GM18873 (cell line): ENCODE data around the gene TNPO3.
"Not testable (repeated sequence)": the region's sequence is repeated elsewhere in the genome, so short reads cannot be mapped to it uniquely, and the experiment has no call there.

Source experiments
- ATAC-seq: cut with Tn5 transposase; IDR thresholded peaks from one replicate; pipeline ENCODE4 v1.9.1; 2021; ENCODE audit warnings: mild to moderate bottlenecking, moderate library complexity, moderate number of reproducible peaks; ENCODE audit not compliant: unreplicated experiment, low FRiP score

TNPO3 gene

DNA sequence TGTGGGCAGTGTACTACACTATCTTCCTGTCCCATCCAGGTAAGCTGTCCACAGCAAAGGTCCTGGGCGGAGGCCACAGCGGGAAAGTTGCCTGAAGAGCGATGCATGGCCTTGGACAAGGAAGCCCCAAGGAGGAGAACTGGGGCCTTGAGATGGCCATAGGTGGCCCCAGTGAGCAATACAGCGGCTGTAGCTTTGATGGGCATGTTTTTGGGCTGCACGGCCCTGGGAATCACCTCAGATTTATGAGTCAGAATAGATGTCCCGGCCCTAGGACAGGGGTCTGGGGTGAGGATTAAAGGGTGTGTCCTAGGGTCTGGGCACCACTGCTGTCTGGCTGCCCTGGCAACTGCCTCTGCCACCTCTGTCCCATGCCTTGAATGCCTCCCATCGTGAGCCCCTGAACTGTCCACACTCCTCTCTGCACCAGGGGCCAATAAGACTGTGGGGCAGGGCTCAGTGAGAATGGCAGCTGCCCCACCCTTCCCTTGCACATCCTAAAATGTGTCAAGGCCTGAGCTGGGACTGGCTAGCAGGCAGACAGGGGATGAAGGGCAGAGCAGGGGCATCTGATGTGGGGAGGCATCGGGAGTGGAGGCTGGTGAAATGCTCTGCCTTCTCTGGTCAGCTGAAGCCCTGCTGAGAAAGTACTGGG is 126.6 kb downstream of the TNPO3 start:
- ATAC-seq = no peak

DNA sequence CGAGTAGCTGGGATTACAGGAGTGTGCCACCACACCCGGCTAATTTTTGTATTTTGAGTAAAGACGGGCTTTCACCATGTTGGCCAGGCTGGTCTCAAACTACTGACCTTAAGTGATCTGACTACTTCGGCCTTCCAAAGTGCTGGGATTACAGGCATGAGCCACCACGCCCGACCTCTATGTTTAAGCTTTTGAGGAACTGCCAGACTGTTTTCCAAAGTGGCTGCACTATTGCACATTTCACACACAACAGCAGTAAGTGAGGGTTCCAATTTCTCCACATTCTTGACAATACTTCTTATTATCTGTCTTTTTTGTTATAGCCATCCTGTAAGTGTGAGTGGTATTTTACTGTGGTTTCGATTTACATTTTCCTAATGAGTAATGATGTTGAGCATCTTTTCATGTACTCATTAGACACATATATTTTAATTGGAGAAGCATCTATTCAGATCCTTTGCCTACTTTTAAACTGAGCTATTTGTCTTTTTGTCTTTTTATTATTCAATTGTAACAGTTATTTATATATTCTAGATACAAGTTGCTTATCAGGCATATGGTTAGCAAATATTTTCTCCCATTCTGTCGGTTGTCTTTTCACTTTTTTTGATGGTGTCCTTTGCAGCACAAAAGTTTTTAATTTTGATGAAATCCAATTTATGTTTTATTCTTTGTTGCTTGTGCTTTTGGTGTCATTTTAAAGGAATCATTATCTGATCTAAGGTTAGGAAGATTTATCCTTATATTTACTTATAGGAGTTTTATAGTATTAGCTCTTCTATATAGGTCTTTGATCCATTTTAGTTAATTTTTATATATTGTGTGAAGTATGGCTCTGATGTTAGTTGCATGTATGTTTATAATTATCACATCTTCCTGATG is 130.0 kb downstream of the TNPO3 start:
- no peak for ATAC-seq

DNA sequence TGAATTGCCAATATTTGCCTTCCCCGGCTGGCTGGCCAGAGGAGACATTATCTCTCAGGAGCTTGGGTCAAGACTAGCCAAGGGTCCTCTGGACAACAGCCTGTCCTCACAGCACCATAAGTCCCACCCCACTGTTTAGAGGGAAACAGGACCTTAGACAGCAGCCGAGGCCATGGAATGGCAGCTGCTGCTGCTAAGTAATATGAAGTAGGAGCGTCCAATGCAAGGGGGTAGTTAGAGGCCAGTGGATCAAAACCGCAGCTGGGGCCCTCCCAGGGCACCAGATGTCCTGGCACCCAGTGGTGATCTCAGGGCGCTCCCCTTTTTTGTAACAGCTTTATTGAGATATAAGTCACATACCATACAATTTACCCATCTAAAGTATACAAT is 131.5 kb downstream of the TNPO3 start:
- ATAC-seq = no peak

DNA sequence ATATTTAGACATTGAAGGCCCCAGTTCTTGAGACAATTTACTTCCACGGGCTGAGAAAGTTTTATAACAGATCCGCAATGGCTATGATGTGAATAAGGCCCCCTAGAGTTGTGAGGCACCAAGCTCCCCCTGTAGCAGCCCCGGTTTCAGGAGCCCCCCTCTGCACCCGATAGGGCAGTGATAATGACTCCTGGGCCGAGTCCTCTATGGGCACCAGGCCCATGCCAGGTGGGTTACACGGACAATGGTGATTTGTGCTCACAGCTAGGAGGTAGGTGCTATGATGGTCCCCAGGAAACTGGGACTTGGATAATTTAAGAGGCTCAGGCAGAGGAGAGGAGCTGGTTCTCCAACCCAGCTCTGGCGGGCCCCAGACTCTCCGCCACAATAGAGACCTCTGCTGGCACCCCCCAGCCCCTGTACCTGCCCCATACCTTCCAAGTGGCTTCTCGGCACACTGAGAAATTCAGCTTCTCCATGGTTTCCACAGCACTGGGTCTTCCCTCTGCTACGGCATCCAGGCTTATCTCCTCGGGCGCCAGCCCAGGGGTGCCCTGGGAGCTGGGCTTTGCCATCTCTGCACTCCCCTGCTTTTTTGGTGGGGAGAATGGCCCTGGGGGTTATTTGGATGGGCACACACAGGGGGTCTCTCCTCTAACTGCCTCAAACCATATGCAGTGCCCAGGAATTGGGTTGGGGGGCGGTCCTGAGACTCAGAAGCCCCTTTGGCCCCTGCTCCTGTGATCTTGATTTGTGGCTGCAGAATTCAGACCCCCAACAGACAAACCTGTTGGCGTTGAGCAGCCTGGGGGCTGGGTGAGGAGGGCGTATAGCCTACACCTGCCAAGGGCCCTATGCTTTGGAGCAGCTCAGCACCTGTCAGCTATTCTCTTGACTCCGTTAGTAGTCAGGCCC is 132.2 kb downstream of the TNPO3 start:
- no peak for ATAC-seq

DNA sequence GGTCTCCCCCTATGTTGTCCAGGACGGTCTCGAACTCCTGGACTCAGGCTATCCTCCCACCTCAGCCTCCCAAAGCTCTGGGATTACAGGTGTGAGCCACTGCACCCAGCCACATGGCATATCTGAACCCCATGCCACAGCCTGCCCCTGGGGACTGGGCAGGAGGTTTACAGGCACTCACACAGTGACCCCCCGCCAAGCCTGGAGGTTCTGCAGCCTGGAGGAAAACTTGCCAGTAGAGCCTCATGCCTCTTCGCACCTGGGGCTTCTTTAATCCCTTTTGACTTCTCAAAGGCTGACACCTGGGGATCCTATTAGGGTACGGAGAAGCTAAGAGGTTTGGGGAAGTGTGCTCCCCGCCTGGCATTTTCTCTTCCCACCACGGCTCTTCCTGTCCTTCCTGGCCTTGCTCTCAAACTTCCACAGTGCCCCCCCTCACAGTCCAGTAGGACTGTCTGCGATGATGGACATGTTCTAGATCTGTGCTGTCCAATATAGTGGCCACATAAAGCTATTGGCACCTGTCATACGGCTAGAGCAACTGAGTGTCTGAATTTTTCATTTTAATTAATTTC is 133.0 kb downstream of the TNPO3 start:
- ATAC-seq = no peak

DNA sequence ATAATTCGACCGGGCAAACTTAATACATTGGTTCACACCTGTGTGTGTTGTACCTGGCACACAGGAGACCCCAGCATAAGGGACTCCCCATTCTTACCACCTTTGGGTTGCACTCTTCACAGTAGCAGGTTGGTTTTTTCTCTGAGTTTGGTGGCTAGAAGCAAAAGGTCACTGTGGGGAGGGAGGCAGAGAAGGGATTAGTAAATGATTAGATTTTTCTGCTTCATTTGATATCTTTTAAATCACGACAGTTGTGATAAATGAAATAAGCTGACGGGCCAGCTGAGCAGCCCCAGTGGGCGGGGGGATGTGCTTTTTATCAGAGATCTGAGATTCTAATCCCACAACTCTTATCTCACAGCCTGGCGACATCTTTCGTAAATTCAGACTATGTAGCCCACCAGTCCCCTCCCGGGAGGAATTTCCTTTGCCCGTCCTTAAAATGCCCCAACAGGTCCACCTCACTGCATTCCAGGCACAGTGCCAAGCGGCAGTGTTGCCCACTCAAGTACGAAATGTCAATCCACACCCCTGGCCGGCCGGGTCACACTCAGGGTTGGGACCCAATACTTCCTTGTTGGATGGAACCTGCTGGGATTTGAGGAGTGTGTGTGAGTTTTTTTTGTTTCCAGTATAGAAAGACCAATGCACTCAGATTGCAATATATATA is 133.9 kb downstream of the TNPO3 start:
- no peak for ATAC-seq

DNA sequence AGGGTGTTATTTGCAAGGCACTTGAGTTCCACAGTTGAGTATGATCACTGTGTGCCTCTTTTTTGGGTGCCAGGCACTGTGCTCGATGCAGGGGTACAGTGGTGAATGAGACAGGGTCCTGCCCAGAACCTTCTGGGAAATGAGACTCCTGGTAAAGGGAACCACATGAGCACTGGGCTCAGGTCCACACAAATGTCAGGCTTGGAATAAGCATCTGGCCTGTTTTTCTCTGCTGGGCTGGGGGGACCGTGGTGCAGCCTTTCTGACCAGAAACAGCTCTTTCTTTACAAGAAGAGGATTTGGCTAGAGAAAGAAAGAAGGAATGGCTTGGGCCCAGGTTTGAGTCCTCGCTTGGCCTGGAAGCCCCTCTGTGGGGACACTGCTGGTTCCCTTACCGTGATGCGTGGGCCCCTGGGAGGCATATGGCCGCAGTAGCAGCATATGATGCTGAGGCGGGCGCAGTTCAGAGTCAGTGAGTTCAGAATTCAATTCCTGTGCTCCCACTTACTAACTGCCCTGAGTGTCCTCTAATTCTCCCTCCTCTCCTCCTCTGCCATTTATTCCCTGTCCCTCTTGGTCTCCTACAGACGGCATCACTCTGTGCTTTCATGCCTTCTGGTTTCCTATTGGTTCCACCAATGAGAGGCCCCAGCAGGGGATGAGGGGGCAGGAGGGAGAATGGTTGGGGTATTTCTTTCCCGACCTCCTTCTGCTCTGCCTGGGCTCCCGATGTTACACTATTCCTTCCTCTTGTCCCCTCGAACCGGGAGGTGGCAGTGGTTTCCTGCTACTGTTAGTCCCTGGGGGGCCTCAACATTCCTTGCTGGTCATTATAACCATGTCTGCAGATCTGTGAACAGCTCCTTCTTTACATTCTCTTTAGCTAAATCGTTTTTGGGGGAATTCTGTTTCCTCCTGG is 134.8 kb downstream of the TNPO3 start:
- no peak for ATAC-seq

DNA sequence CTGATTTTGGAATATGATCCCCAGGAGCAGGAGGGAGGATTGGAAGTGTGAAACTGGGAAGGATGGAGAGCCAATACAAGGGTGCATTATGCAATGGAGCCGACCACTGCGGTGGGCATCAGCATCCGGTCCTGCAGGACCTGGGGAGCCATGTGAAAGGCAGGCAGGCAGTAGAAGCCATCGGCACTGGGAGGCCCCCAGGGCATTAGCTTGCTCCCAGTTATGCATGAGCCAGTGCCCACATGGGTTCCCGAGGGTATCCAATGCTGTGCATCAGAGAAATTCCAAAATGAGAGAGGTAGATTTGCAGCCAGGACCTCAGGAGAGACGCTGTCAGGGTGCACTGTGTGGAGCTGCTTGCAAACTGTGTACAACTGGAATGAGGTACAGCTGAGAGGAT is 135.7 kb downstream of the TNPO3 start:
- no peak for ATAC-seq

DNA sequence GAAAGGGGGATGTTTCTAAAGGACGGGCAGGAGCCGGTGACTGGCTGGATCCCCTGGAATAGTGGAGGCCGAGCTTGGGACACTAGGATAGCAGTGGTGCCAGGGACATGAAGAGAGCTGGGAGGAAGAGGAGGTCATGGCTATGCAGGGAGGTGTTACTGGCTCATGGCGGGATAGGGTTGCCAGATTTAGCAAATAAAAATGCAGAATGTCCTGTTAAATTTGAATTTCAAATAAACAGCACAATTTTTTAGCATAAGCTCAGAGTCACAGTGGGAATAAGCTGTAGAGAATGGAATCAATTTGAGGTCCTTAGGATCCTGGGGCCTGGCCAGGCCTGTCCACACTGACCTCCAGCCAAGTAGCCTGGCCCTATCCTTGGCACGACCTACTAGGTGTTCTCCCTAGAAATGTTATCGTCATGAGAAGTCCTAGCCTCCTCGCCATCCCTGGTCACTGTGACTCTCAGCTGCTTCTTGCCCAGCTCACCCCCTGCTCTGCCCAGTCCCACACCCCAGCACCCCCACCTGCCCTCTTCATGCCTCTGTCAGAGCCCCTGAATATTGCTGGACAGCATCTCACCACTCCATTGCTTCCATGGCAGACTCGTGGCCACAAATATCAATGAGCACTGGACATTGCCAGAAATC is 136.8 kb downstream of the TNPO3 start:
- ATAC-seq = no peak

DNA sequence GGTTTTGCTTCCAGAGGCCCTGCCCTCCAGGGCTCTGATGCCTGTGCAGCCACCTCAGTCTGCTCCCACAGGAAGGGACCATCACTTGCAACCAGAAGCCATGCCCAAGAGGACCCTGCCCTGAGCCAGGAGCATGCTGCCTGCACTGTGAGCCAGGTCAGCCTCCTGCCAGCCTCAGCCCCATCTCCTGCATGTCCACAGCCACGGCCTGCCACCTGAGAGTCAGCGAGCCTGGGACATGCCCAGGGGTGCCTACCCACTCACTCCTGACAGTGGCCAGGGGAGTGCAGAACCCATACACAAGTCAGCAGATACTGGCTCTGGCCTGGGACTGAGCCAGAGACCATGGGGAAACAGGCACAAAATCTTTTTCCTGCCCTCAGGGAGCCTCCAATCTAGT is 137.8 kb downstream of the TNPO3 start:
- no peak for ATAC-seq

DNA sequence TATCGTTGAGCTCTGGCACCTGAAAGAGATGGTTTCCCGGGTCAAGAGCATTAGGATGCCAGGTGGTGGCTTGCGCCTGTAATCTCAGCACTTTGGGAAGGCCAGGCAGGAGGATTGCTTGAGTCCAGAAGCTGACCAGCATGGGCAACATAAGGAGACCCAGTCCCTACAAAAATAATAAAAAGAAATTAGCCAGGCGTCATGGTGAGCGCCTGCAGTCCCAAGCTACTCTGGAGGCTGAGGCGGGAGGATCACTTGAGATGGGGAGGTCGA is 138.3 kb downstream of the TNPO3 start:
- no peak for ATAC-seq

DNA sequence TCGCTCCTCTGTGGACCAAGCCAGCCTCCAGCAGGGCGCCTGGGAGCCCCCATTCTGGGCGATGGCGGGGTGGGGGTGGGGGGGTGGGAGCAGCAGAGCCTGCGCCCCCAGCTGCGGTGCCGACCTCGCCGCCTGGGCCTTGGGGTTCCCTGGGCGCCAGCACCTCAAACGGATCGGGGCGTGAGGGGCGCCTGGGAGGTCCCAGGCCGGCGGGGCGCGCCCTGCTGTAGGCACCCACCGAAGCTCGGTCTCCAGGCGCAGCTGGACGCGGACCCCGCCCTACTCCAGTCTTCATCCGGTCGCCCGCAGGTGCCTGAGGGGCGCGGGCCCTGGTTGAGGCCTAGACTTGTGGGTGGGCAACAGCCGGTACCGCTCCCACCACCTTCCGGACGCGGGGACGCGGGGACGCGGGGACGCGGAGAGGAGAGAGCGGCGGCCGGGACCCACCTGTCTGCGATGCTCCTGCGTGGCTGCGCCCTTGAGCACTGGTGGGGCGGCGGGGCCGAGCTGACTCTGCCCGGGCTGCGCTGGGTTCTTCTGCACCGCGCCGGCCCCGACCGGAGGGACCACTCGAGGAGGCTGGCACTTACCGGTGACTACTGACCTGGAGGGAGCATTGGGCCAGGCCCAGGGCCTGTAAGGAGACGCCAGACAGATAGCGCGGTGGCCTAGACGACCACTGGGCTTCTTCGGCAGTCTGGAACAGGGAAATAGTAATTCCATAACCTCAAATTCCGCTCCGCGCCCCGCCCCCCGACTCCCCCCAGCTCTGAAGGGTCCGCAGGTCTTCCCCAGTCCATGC is 138.9 kb downstream of the TNPO3 start:
- no peak for ATAC-seq

DNA sequence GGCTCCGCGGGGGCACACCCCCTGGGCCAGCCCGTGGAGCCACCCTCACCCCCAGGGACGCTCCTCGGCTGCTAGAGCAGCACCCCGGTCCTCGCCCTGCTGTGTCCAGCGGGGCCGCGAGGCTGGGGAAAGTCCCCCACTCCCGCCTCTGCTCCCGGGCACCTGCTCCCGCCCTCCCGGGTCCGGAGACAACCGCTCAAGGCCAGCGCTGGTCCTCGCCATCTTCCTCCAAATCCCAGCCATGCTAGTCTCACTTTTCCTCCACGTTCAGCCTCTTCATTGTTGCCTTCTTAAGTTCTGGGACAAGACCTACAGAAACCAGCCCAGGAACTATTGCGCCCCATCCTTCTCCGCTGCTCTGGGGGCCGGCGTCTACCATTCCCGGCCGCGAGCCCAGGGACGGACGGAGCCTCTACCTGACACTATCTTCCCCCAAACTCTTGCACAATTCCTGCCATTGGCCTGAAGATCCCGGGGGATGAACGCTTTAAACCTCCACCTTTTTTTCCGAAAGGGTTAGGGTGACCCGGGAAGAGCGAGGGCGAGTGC is 139.6 kb downstream of the TNPO3 start:
- no peak for ATAC-seq

DNA sequence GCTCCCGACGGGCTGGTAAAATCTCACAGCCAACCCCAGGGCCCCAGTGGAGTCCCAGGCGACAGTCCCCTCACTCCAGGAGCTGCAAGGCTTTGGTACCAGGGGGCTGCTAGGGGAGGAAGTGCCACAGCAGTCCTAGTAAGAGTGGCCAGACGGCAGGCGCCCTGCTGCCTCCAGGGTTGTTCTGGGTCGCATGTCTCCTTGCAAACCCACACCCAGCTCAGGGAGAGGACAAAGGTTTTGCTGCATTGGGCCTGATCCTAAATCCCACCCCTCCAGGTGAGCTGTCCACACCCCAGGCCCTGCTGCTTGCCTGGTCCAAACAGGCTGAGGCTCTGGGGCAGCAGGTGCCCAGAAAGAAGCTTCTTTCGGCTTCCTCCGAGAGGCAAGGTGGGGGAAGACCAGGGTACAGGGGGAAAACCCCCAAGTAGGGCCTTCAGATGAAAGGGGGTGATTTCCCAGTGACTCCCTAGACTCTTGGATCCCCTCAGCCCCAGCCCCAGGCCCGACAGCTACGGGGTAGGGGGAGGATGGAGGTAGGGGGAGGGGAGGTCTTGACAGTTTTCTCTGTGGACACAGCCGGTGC is 140.3 kb downstream of the TNPO3 start:
- no peak for ATAC-seq

DNA sequence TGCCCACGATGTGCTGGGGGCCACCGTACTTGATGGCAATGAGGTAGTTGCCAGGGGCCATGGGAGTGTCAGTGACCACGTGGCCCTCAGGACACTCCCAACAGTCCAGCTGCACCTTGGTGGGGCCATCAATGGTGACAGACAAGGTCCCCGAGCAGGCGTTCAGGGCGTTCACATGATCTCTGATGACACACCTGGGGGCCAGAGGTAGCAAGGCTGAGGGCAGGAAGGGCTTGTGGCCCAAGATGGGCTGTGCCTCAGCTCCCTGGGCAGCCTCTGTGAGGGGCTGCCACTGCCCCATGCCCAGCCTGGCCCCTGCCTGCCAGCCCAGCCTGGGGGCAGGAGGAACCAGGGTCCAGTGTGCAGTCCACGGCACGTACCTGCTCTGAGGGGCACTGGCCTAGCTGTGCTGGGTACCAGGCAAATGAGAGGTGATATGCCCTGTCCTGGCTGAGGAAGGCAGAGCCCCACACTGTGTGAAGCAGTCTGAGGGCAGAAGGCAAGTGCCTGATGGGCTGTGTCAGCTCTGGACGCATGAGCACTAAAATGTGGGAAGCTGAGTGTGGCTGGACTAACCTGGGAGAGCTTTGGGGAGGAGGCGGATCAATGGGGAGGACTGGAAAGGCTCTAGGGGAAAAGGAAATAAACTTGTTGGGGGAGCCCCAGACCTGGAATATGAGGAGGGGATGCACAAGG is 140.9 kb downstream of the TNPO3 start:
- no peak for ATAC-seq

DNA sequence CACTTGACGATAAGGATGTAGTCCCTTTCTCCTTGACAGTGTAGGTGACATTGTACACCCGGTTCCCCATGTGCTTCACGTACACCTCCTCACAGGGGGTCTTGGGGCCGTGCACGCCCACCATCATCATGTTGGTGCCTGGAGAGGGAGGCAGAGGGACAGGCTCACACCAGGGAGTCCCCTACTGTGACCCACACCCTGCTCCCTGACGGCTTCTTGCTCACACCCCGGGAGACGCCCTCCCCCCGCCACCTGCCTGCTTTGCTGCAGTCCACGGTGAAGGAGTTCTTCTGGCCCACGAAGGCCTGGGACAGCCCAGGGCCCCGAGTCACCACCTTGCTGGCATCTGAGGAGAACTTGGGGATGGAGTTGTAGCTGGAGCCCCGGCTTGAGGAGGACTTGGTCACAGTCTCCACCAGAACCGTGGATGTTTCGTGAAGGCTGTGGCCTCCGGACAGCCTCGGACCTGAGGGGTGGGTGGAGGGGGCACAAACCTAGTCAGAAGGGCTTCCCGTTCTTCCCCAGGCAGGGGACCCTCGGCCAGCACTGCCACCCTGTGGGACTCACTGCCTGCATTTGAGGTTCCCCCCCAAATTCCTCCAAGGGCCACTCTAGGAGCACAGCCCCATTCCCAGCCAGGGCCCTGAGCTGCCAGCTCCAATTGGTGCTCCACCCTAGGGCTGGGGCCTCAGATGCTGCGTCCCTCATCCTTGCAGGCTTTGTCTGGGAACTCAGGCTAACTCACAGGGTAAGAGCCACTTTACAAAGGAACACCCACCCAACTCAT is 142.0 kb downstream of the TNPO3 start:
- ATAC-seq = not testable (repeated sequence)
